Hematopoietic multipotent progenitor cell treated with erythropoietin and hydrocortisone succinate and interleukin-3 and kit ligand, for 15 days (in vitro differentiated cells): ENCODE data around the gene KIAA1191.
"Not testable (repeated sequence)": the region's sequence is repeated elsewhere in the genome, so short reads cannot be mapped to it uniquely, and the experiment has no call there.

Source experiments
- DNase-seq: peaks from one replicate; pipeline ENCODE4 v3.0.0-alpha.2; 2015; ENCODE audit warnings: low spot score

The KIAA1191 gene

GRCh38 chr5:176317534-176318374 is 43.8 kb downstream of the KIAA1191 start:
- no peak for DNase-seq

- not testable (repeated sequence) for DNase-seq
These were observed 56.2 kb downstream of the KIAA1191 start for GRCh38 chr5:176305356-176305755.
